AG04450 (cell line): ENCODE results near the gene TRMT10A. TPM values are rescaled to one million over a fixed set of nuclear protein-coding genes. Genes with fewer than 3 reads are reported as not detected.

Experiments
- CTCF ChIA-PET: fragments of 300-600, 350-600 bp; formaldehyde crosslinking; extraction: SDS; loops from one replicate; lab custom pipeline; 2022; ENCODE audit warnings: antibody characterized with exemption, inconsistent platforms; lab: Charles Lee
- POLR2A ChIA-PET: fragments of 350-600 bp; formaldehyde crosslinking; extraction: SDS; loops from one replicate; lab custom pipeline; 2021; ENCODE audit warnings: antibody characterized with exemption, inconsistent platforms; lab: Yijun Ruan, JAX
- DNase-seq: peaks from one replicate; pipeline ENCODE4 v3.0.0-alpha.2; 2011; ENCODE audit warnings: low read depth, low spot score
- H3K27ac ChIP-seq: one replicate; pipeline ENCODE4 v1.5.1; 2012; ENCODE audit warnings: low read depth, low read length, control low read depth
- H3K27me3 ChIP-seq: one replicate; pipeline ENCODE4 v1.6.0; 2012; ENCODE audit warnings: low read length; ENCODE audit not compliant: control insufficient read depth, insufficient read depth
- H3K4me3 ChIP-seq: 2 replicates; pipeline ENCODE4 v1.5.1; 2011; ENCODE audit warnings: mild to moderate bottlenecking, low read depth, low read length, control low read depth
- H3K9me3 ChIP-seq: 2 replicates; pipeline ENCODE4 v1.5.1; 2012; ENCODE audit warnings: low read length; ENCODE audit not compliant: control insufficient read depth, insufficient read depth
- CTCF ChIP-seq: IDR thresholded peaks from 2 replicates; pipeline ENCODE4 v1.5.1; 2011; ENCODE audit warnings: low read depth, low read length, control low read depth, inconsistent platforms
- polyA plus RNA-seq: library from polyadenylated mRNA; depleted of rRNA; stranded (reverse); fragments of >200 nt; gene quantifications from 2 replicates; pipeline ENCODE4 v1.2.3, GENCODE V29; 2011

Gene TRMT10A
- polyA plus RNA-seq, 1 experiment: 6.2 TPM

GRCh38 chr4:99587309-99587708, 23.5 kb upstream of the TRMT10A start:
- ChIA-PET CTCF (no interaction called here), POLR2A (no interaction called here)
- no peak for TF ChIP-seq CTCF

GRCh38 chr4:99586797-99587196, 23.0 kb upstream of the TRMT10A start:
- H3K4me3 ChIP-seq: no peak overlapping the region
- CTCF ChIA-PET: no interaction called here

More at GRCh38 chr4:99587309-99587708, 23.5 kb upstream of the TRMT10A start:
- no peak overlapping the region for H3K27ac ChIP-seq
- no peaks in the 10 kb centered on the region for H3K9me3 ChIP-seq
- no peak overlapping the region for H3K4me3 ChIP-seq
- DNase-seq: no peak
- no peaks in the 10 kb centered on the region for H3K27me3 ChIP-seq

GRCh38 chr4:99586322-99586721, 22.5 kb upstream of the TRMT10A start:
- CTCF ChIA-PET: no interaction called here
- POLR2A ChIA-PET: no interaction called here
- Histone ChIP-seq H3K9me3 (no peaks in the 10 kb centered on the region), H3K27me3 (no peaks in the 10 kb centered on the region), H3K4me3 (no peak overlapping the region), H3K27ac (no peak overlapping the region)
- no peak for TF ChIP-seq CTCF
- no peak for DNase-seq

More at GRCh38 chr4:99586797-99587196, 23.0 kb upstream of the TRMT10A start:
- no peaks in the 10 kb centered on the region for H3K9me3 ChIP-seq
- no peak for TF ChIP-seq CTCF
- DNase-seq: no peak
- no peak overlapping the region for H3K27ac ChIP-seq
- POLR2A ChIA-PET: no interaction called here
- H3K27me3 ChIP-seq: no peaks in the 10 kb centered on the region

- ChIA-PET CTCF (no interaction called here), POLR2A (no interaction called here)
- Histone ChIP-seq H3K4me3 (no peak overlapping the region), H3K27ac (no peak overlapping the region), H3K9me3 (no peaks in the 10 kb centered on the region), H3K27me3 (no peaks in the 10 kb centered on the region)
- TF ChIP-seq CTCF: no peak
- no peak for DNase-seq
These were observed 21.7 kb upstream of the TRMT10A start for GRCh38 chr4:99585516-99585915.

GRCh38 chr4:99578714-99579113, 14.9 kb upstream of the TRMT10A start:
- Histone ChIP-seq H3K9me3 (no peaks in the 10 kb centered on the region), H3K27me3 (no peaks in the 10 kb centered on the region), H3K27ac (no peak overlapping the region), H3K4me3 (no peak overlapping the region)
- TF ChIP-seq CTCF: no peak
- ChIA-PET POLR2A (no interaction called here), CTCF (no interaction called here)
- no peak for DNase-seq
